SK-N-SH treated with all-trans-retinoic acid at 6 μM for 48 hours (cell line): Measurements from ENCODE around the gene AFF1.

ENCODE experiments used
- ATAC-seq: fragments of 200-7000 bp; cut with Tn5 transposase; 3 replicates; pipeline ENCODE4 v1.9.1; 2020; ENCODE audit warnings: mild to moderate bottlenecking, moderate library complexity
- ARNTL ChIP-seq: fragments of 450-650 bp; formaldehyde crosslinking; IDR thresholded peaks from 2 replicates; pipeline ENCODE4 v1.5.0; 2020; ENCODE audit warnings: low read depth, mild to moderate bottlenecking, moderate library complexity, borderline replicate concordance
- BACH2 ChIP-seq: fragments of 250-450 bp; sonication (Bioruptor Pico); IDR thresholded peaks from 2 replicates; pipeline ENCODE4 v1.9.0; 2021; ENCODE audit warnings: mild to moderate bottlenecking, borderline replicate concordance
- CREB5 ChIP-seq: fragments of 250-450 bp; sonication (Bioruptor Pico); IDR thresholded peaks from 2 replicates; pipeline ENCODE4 v1.5.1; 2020; ENCODE audit warnings: low read depth, mild to moderate bottlenecking, moderate library complexity
- CSDC2 ChIP-seq: fragments of 250-450 bp; sonication (Bioruptor Pico); IDR thresholded peaks from 2 replicates; pipeline ENCODE4 v1.5.0; 2020; ENCODE audit warnings: mild to moderate bottlenecking, moderate library complexity
- ESRRG ChIP-seq: fragments of 250-450 bp; sonication (Bioruptor Pico); IDR thresholded peaks from 2 replicates; pipeline ENCODE4 v1.6.1; 2021; ENCODE audit warnings: mild to moderate bottlenecking
- GLIS3 ChIP-seq: fragments of 250-450 bp; sonication (Bioruptor Pico); IDR thresholded peaks from 2 replicates; pipeline ENCODE4 v1.5.0; 2020; ENCODE audit warnings: mild to moderate bottlenecking, moderate library complexity
- ISL1 ChIP-seq: fragments of 250-450 bp; sonication (Bioruptor Pico); IDR thresholded peaks from 2 replicates; pipeline ENCODE4 v2.1.2; 2022; ENCODE audit warnings: mild to moderate bottlenecking, moderate library complexity
- OSR1 ChIP-seq: fragments of 250-450 bp; sonication (Bioruptor Pico); IDR thresholded peaks from 2 replicates; pipeline ENCODE4 v1.8.0; 2022; ENCODE audit warnings: moderate library complexity, mild to moderate bottlenecking, inconsistent platforms
- PPARA ChIP-seq: fragments of 250-450 bp; sonication (Bioruptor Pico); IDR thresholded peaks from 2 replicates; pipeline ENCODE4 v1.5.0; 2020; ENCODE audit warnings: mild to moderate bottlenecking, borderline replicate concordance
- RARB ChIP-seq: fragments of 250-450 bp; sonication (Bioruptor Pico); IDR thresholded peaks from 2 replicates; pipeline ENCODE4 v1.8.0; 2021; ENCODE audit warnings: mild to moderate bottlenecking, moderate library complexity
- SNAI2 ChIP-seq: fragments of 250-450 bp; sonication (Bioruptor Pico); IDR thresholded peaks from 2 replicates; pipeline ENCODE4 v1.5.0; 2020; ENCODE audit warnings: mild to moderate bottlenecking, moderate library complexity
- TCF4 ChIP-seq: fragments of 250-450 bp; sonication (Bioruptor Pico); IDR thresholded peaks from 2 replicates; pipeline ENCODE4 v1.8.0; 2021; ENCODE audit warnings: mild to moderate bottlenecking, moderate library complexity, borderline replicate concordance
- ZC3H10 ChIP-seq: fragments of 250-450 bp; sonication (Bioruptor Pico); IDR thresholded peaks from 2 replicates; pipeline ENCODE4 v1.5.1; 2021; ENCODE audit warnings: mild to moderate bottlenecking, moderate library complexity
- ZFP3 ChIP-seq: fragments of 250-450 bp; sonication (Bioruptor Pico); IDR thresholded peaks from 2 replicates; pipeline ENCODE4 v1.5.0; 2020; ENCODE audit warnings: mild to moderate bottlenecking, moderate library complexity
- ZFP30 ChIP-seq: fragments of 450-650 bp; formaldehyde crosslinking; IDR thresholded peaks from 2 replicates; pipeline ENCODE4 v1.5.0; 2022; ENCODE audit warnings: mild to moderate bottlenecking, moderate library complexity
- ZNF565 ChIP-seq: fragments of 450-650 bp; formaldehyde crosslinking; conservative IDR thresholded peaks from 2 replicates; pipeline ENCODE4 v1.5.0; 2020; ENCODE audit warnings: low read depth, mild to moderate bottlenecking, moderate library complexity
- ZNF70 ChIP-seq: fragments of 450-650 bp; formaldehyde crosslinking; IDR thresholded peaks from 2 replicates; pipeline ENCODE4 v1.5.0; 2020; ENCODE audit warnings: mild to moderate bottlenecking, moderate library complexity
- ZNF8 ChIP-seq: fragments of 450-650 bp; formaldehyde crosslinking; IDR thresholded peaks from 2 replicates; pipeline ENCODE4 v1.5.0; 2020; ENCODE audit warnings: mild to moderate bottlenecking, moderate library complexity
- TF ChIP-seq, protein P1 (sequence below): fragments of 250-450 bp; sonication (Bioruptor Pico); IDR thresholded peaks from 2 replicates; pipeline ENCODE4 v1.5.1; 2021; ENCODE audit warnings: mild to moderate bottlenecking, moderate library complexity
- TF ChIP-seq, protein P2 (sequence below): fragments of 250-450 bp; sonication (Bioruptor Pico); IDR thresholded peaks from 2 replicates; pipeline ENCODE4 v1.8.0; 2021; ENCODE audit warnings: low read depth, mild to moderate bottlenecking, moderate library complexity, borderline replicate concordance
- TF ChIP-seq, protein P3 (sequence below): fragments of 250-450 bp; sonication (Bioruptor Pico); IDR thresholded peaks from 2 replicates; pipeline ENCODE4 v1.5.0; 2020; ENCODE audit warnings: mild to moderate bottlenecking, moderate library complexity

AFF1 gene

GRCh38 chr4:87130985-87131703 lies 196.3 kb downstream of the AFF1 start:
- TF ChIP-seq ESRRG = no peak
- TF ChIP-seq, protein P1, sequence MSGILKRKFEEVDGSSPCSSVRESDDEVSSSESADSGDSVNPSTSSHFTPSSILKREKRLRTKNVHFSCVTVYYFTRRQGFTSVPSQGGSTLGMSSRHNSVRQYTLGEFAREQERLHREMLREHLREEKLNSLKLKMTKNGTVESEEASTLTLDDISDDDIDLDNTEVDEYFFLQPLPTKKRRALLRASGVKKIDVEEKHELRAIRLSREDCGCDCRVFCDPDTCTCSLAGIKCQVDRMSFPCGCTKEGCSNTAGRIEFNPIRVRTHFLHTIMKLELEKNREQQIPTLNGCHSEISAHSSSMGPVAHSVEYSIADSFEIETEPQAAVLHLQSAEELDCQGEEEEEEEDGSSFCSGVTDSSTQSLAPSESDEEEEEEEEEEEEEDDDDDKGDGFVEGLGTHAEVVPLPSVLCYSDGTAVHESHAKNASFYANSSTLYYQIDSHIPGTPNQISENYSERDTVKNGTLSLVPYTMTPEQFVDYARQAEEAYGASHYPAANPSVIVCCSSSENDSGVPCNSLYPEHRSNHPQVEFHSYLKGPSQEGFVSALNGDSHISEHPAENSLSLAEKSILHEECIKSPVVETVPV = no peak
- no peak for TF ChIP-seq ISL1 (CRISPR knock-in tag)
- TF ChIP-seq, protein P2, sequence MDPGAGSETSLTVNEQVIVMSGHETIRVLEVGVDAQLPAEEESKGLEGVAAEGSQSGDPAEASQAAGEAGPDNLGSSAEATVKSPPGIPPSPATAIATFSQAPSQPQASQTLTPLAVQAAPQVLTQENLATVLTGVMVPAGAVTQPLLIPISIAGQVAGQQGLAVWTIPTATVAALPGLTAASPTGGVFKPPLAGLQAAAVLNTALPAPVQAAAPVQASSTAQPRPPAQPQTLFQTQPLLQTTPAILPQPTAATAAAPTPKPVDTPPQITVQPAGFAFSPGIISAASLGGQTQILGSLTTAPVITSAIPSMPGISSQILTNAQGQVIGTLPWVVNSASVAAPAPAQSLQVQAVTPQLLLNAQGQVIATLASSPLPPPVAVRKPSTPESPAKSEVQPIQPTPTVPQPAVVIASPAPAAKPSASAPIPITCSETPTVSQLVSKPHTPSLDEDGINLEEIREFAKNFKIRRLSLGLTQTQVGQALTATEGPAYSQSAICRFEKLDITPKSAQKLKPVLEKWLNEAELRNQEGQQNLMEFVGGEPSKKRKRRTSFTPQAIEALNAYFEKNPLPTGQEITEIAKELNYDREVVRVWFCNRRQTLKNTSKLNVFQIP = no peak
- no peak for TF ChIP-seq RARB (CRISPR knock-in tag)
- TF ChIP-seq CSDC2 (CRISPR knock-in tag) = no peak
- TF ChIP-seq SNAI2 (CRISPR knock-in tag) = no peak
- no peak for TF ChIP-seq OSR1 (CRISPR knock-in tag)
- no peak for ATAC-seq

DNA sequence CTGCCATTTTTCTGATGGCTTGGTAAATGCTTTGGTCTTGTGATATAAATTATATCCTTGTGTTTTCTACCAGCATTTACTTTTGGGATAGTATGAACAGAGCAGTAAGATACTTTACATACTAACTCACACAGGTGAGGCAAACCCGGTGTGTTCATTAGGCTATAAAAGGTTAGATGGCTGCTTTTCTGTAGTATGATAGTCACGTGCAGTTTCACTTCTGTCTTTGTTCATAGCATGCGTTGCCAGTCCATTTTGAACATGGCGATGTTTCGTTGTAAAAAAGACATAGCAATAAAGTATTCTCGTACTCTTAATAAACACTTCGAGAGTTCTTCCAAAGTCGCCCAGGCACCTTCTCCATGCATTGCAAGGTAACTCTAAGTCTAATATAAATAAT lies 197.2 kb downstream of the AFF1 start:
- no peak for TF ChIP-seq ZC3H10
- TF ChIP-seq, protein P3, sequence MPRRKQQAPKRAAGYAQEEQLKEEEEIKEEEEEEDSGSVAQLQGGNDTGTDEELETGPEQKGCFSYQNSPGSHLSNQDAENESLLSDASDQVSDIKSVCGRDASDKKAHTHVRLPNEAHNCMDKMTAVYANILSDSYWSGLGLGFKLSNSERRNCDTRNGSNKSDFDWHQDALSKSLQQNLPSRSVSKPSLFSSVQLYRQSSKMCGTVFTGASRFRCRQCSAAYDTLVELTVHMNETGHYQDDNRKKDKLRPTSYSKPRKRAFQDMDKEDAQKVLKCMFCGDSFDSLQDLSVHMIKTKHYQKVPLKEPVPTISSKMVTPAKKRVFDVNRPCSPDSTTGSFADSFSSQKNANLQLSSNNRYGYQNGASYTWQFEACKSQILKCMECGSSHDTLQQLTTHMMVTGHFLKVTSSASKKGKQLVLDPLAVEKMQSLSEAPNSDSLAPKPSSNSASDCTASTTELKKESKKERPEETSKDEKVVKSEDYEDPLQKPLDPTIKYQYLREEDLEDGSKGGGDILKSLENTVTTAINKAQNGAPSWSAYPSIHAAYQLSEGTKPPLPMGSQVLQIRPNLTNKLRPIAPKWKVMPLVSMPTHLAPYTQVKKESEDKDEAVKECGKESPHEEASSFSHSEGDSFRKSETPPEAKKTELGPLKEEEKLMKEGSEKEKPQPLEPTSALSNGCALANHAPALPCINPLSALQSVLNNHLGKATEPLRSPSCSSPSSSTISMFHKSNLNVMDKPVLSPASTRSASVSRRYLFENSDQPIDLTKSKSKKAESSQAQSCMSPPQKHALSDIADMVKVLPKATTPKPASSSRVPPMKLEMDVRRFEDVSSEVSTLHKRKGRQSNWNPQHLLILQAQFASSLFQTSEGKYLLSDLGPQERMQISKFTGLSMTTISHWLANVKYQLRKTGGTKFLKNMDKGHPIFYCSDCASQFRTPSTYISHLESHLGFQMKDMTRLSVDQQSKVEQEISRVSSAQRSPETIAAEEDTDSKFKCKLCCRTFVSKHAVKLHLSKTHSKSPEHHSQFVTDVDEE = no peak
- TF ChIP-seq PPARA = no peak
- no peak for TF ChIP-seq CSDC2 (CRISPR knock-in tag)
- TF ChIP-seq, protein P1 = no peak
- TF ChIP-seq OSR1 (CRISPR knock-in tag) = no peak
- TF ChIP-seq RARB (CRISPR knock-in tag) = no peak
- no peak for TF ChIP-seq ZFP30
- TF ChIP-seq CREB5 (CRISPR knock-in tag) = no peak
- no peak for TF ChIP-seq GLIS3 (CRISPR knock-in tag)
- TF ChIP-seq ZNF565 = no peak
- TF ChIP-seq BACH2 = no peak
- TF ChIP-seq ZNF70 (CRISPR knock-in tag) = no peak
- TF ChIP-seq ZNF8 (CRISPR knock-in tag) = no peak
- TF ChIP-seq, all 23 proteins: peak for 0
- no peak for ATAC-seq

- ATAC-seq = no peak
- TF ChIP-seq ZNF70 (CRISPR knock-in tag) = no peak
- no peak for TF ChIP-seq TCF4 (CRISPR knock-in tag)
- TF ChIP-seq, protein P3 = no peak
- no peak for TF ChIP-seq CSDC2 (CRISPR knock-in tag)
- no peak for TF ChIP-seq ZNF8 (CRISPR knock-in tag)
- no peak for TF ChIP-seq OSR1 (CRISPR knock-in tag)
- TF ChIP-seq, protein P2 = no peak
- TF ChIP-seq ARNTL (CRISPR knock-in tag) = no peak
- TF ChIP-seq, protein P1 = no peak
- TF ChIP-seq PPARA = no peak
- no peak for TF ChIP-seq ZFP3 (CRISPR knock-in tag)
- no peak for TF ChIP-seq CREB5 (CRISPR knock-in tag)
These were observed 198.4 kb downstream of the AFF1 start for GRCh38 chr4:87133183-87133582.
